HCT116 (cell line): ENCODE results near the gene DYNC2LI1. TPM values are rescaled to one million over a fixed set of nuclear protein-coding genes. Genes with fewer than 3 reads are reported as not detected.

Source experiments
- ATAC-seq: fragments of 200-7000 bp; cut with Tn5 transposase; 2 replicates; pipeline ENCODE4 v1.9.1; 2020; ENCODE audit warnings: mild to moderate bottlenecking, moderate library complexity
- BruUV-seq: library from RNA; stranded (reverse); fragments of 400-500 nt; replicated peaks from 2 replicates; lab custom pipeline; 2021; lab: Mats Ljungman, UMichigan
- CTCF ChIA-PET: fragments of 300-600 bp; sonication (Branson Sonifier 250); formaldehyde crosslinking; loops from one replicate; lab custom pipeline; 2021; ENCODE audit warnings: antibody characterized with exemption; lab: Charles Lee
- POLR2A ChIA-PET: fragments of 300-600, 350-600 bp; sonication (Branson Sonifier 250); formaldehyde crosslinking; loops from one replicate; lab custom pipeline; 2021; ENCODE audit warnings: antibody characterized with exemption; lab: Charles Lee
- RAD21 ChIA-PET, 2 experiments: fragments of 300-600 bp; sonication (Branson Sonifier 250); formaldehyde crosslinking; loops; one replicate each; lab custom pipeline; 2023; ENCODE audit warnings: low total read pairs in 2 of 2; ENCODE audit not compliant: uncharacterized antibody in 2 of 2, unreplicated experiment in 2 of 2, low non-redundant PET in 1 of 2; lab: Charles Lee
- DNase-seq: peaks from one replicate; pipeline ENCODE4 v3.0.0-alpha.2; 2010; ENCODE audit warnings: low read depth, low spot score
- H2AFZ ChIP-seq: fragments of 200-600 bp; shearing (Covaris generic), sonication (generic); 2 replicates; pipeline ENCODE4 v1.6.1; 2017; ENCODE audit warnings: low read depth, mixed run types, mixed read lengths, antibody characterized with exemption, low read length; ENCODE audit not compliant: poor library complexity, severe bottlenecking
- H3K27ac ChIP-seq: 2 replicates; pipeline ENCODE4 v1.5.1; 2012; ENCODE audit warnings: low read depth, low read length
- H3K27me3 ChIP-seq: fragments of 200-600 bp; sonication (generic); 2 replicates; pipeline ENCODE4 v1.6.1; 2016; ENCODE audit warnings: mixed run types, low read length, mixed read lengths; ENCODE audit not compliant: insufficient read depth
- H3K36me3 ChIP-seq, 2 experiments: fragments of 200-500 bp in 1 of 2; fragments of 200-600 bp in 1 of 2; sonication (Bioruptor generic) in 1 of 2; sonication (generic) in 1 of 2; 2 replicates each; pipeline versions ENCODE4 v1.5.1 to v1.6.1; 2014 to 2016; ENCODE audit warnings: low read length in 2 of 2, inconsistent platforms in 1 of 2, mixed read lengths in 1 of 2, mixed run types in 1 of 2; ENCODE audit not compliant: insufficient read depth in 2 of 2, control insufficient read depth in 1 of 2
- H3K4me1 ChIP-seq, 2 experiments: fragments of 200-600 bp in 1 of 2; sonication (generic) in 1 of 2; 2 replicates each; pipeline versions ENCODE4 v1.5.1 to v1.6.1; 2012 to 2017; ENCODE audit warnings: low read length in 2 of 2, inconsistent platforms in 1 of 2, mild to moderate bottlenecking in 1 of 2, mixed read lengths in 1 of 2, mixed run types in 1 of 2, moderate library complexity in 1 of 2; ENCODE audit not compliant: insufficient read depth in 2 of 2, control insufficient read depth in 1 of 2
- H3K4me2 ChIP-seq: fragments of 200-600 bp; sonication (generic); 2 replicates; pipeline ENCODE4 v1.6.1; 2017; ENCODE audit warnings: mixed run types, low read length, mixed read lengths
- H3K4me3 ChIP-seq, 2 experiments: fragments of 200-600 bp in 1 of 2; sonication (generic) in 1 of 2; replicated peaks in 1 of 2; 2 replicates each; pipeline ENCODE4 v1.5.1; 2011 to 2016; ENCODE audit warnings: low read length in 2 of 2, control low read depth in 1 of 2, low read depth in 1 of 2, mild to moderate bottlenecking in 1 of 2, mixed read lengths in 1 of 2, mixed run types in 1 of 2
- H3K79me2 ChIP-seq: fragments of 200-600 bp; sonication (generic); 2 replicates; pipeline ENCODE4 v1.6.1; 2017; ENCODE audit warnings: mild to moderate bottlenecking, mixed run types, low read length, moderate library complexity, mixed read lengths; ENCODE audit not compliant: insufficient read depth
- H3K9ac ChIP-seq: fragments of 200-600 bp; sonication (generic); 2 replicates; pipeline ENCODE4 v1.6.1; 2016; ENCODE audit warnings: low read length, mixed read lengths
- H3K9me2 ChIP-seq: fragments of 200-600 bp; sonication (generic), shearing (Covaris generic); 2 replicates; pipeline ENCODE4 v1.6.1; 2017; ENCODE audit warnings: mixed run types, mild to moderate bottlenecking, moderate library complexity; ENCODE audit not compliant: insufficient read depth
- H3K9me3 ChIP-seq, 2 experiments: fragments of 200-500 bp in 1 of 2; fragments of 200-600 bp in 1 of 2; sonication (Bioruptor generic) in 1 of 2; sonication (generic) in 1 of 2; 2 replicates each; pipeline ENCODE4 v1.6.1; 2014 to 2017; ENCODE audit warnings: low read length in 2 of 2, mixed read lengths in 2 of 2, inconsistent platforms in 1 of 2, low read depth in 1 of 2, mild to moderate bottlenecking in 1 of 2, mixed run types in 1 of 2, moderate library complexity in 1 of 2; ENCODE audit not compliant: control insufficient read depth in 1 of 2, insufficient read depth in 1 of 2
- H4K20me1 ChIP-seq: fragments of 200-600 bp; sonication (generic), shearing (Covaris generic); 2 replicates; pipeline ENCODE4 v1.6.1; 2017; ENCODE audit warnings: mixed run types, mild to moderate bottlenecking, moderate library complexity; ENCODE audit not compliant: insufficient read depth
- CBX3 ChIP-seq: IDR thresholded peaks from 2 replicates; pipeline ENCODE4 v1.6.1; 2012; ENCODE audit warnings: low read depth
- CEBPB ChIP-seq: IDR thresholded peaks from 2 replicates; pipeline ENCODE4 v1.6.1; 2012; ENCODE audit warnings: low read depth
- CTCF ChIP-seq, 3 experiments: fragments of 200-600 bp in 1 of 3; sonication (generic) in 1 of 3; IDR thresholded peaks in 2 of 3; conservative IDR thresholded peaks in 1 of 3; 2 replicates each; pipeline ENCODE4 v1.5.1; 2012 to 2017; ENCODE audit warnings: low read depth in 2 of 3, low read length in 2 of 3, antibody characterized with exemption in 1 of 3, borderline replicate concordance in 1 of 3, control low read depth in 1 of 3, mild to moderate bottlenecking in 1 of 3, mixed read lengths in 1 of 3, mixed run types in 1 of 3, moderate library complexity in 1 of 3; ENCODE audit not compliant: insufficient read depth in 1 of 3
- EGR1 ChIP-seq: IDR thresholded peaks from 2 replicates; pipeline ENCODE4 v1.6.1; 2012; ENCODE audit warnings: low read depth
- EZH2phosphoT487 ChIP-seq: fragments of 200-600 bp; IDR thresholded peaks from 2 replicates; pipeline ENCODE4 v1.6.1; 2018; ENCODE audit warnings: antibody characterized with exemption, borderline replicate concordance
- JUND ChIP-seq: IDR thresholded peaks from 2 replicates; pipeline ENCODE4 v1.6.1; 2012
- MAX ChIP-seq: IDR thresholded peaks from 2 replicates; pipeline ENCODE4 v1.6.1; 2012
- POLR2A ChIP-seq: IDR thresholded peaks from 2 replicates; pipeline ENCODE4 v1.7.0; 2011; ENCODE audit warnings: borderline replicate concordance; ENCODE audit not compliant: insufficient read depth, insufficient read length; ENCODE audit errors: extremely low read depth
- REST ChIP-seq: IDR thresholded peaks from 2 replicates; pipeline ENCODE4 v1.6.1; 2012; ENCODE audit warnings: low read depth
- SIN3A ChIP-seq: IDR thresholded peaks from 2 replicates; pipeline ENCODE4 v1.6.1; 2012; ENCODE audit warnings: low read depth
- SP1 ChIP-seq: IDR thresholded peaks from 2 replicates; pipeline ENCODE4 v1.6.1; 2012; ENCODE audit warnings: low read depth
- SRF ChIP-seq: IDR thresholded peaks from 2 replicates; pipeline ENCODE4 v1.6.1; 2012; ENCODE audit warnings: low read depth
- TCF7L2 ChIP-seq: IDR thresholded peaks from 2 replicates; pipeline ENCODE4 v1.7.0; 2011; ENCODE audit warnings: borderline replicate concordance, inconsistent platforms; ENCODE audit not compliant: insufficient read depth, insufficient read length; ENCODE audit errors: extremely low read depth
- ZBTB33 ChIP-seq: IDR thresholded peaks from 2 replicates; pipeline ENCODE4 v1.6.1; 2011; ENCODE audit warnings: mild to moderate bottlenecking, low read length, moderate library complexity; ENCODE audit not compliant: insufficient replicate concordance; ENCODE audit errors: extremely low read depth
- ZFX ChIP-seq: fragments of 450-650 bp; IDR thresholded peaks from 2 replicates; pipeline ENCODE4 v1.6.1; 2017
- ZNF274 ChIP-seq: fragments of 200-500 bp; sonication (Bioruptor generic); IDR thresholded peaks from 2 replicates; pipeline ENCODE4 v1.6.1; 2014; ENCODE audit warnings: mild to moderate bottlenecking, low read depth, low read length, inconsistent platforms
- intact Hi-C: fragments of 100-400 bp; cut with micrococcal nuclease; formaldehyde crosslinking; loops from 2 replicates; pipeline ENCODE4 v1.10.0; 2022
- total RNA-seq: library from RNA; stranded (reverse); gene quantifications from one replicate; pipeline ENCODE4 v1.2.1, GENCODE V29; 2021; ENCODE audit not compliant: unreplicated experiment

Gene DYNC2LI1
- total RNA-seq, 1 experiment from 2014 or later: 16.7 TPM

GRCh38 chr2:43773876-43774613 lies at the start of gene DYNC2LI1 (continued):
- no peak for TF ChIP-seq ZBTB33
- TF ChIP-seq EGR1: peak; percentile 67; the same call in 1 of the 2 replicates
- no peak for TF ChIP-seq JUND
- peak; percentile 39; the same call in 1 of the 2 replicates for TF ChIP-seq SP1

- no TSS peak for BruUV-seq
- DNase-seq (no peak), ATAC-seq (no peak)
- Histone ChIP-seq H3K9ac (no peak overlapping the region), H3K79me2 (no peaks in the 10 kb centered on the region), H3K9me3 (no peaks in the 10 kb centered on the region), H3K27me3 (no peaks in the 10 kb centered on the region), H2AFZ (no peak overlapping the region), H3K4me2 (no peak overlapping the region), H3K9me2 (no peaks in the 10 kb centered on the region), H4K20me1 (no peaks in the 10 kb centered on the region), H3K4me1 (peaks cover 5 to 8% of the 10 kb centered on the region in 2 experiments; a peak in 3 of 4 replicates), H3K36me3 (no peaks in the 10 kb centered on the region), H3K27ac (no peak overlapping the region), H3K4me3 (no peak overlapping the region)
- ChIA-PET RAD21 (no interaction called here), POLR2A (no interaction called here), CTCF (no interaction called here)
- intact Hi-C loops: no loop called here
- no peak for TF ChIP-seq SP1
- no peak for TF ChIP-seq CTCF (IDR thresholded peaks at IDR 0.05 in 2 of 3, conservative IDR thresholded peaks at IDR 0.05 in 1 of 3; ENCODE audit: borderline replicate concordance in 1 of 3, insufficient read depth in 1 of 3, low read depth in 2 of 3, low read length in 2 of 3)
- TF ChIP-seq TCF7L2: no peak
- no peak for TF ChIP-seq MAX
- no peak for TF ChIP-seq POLR2A
- TF ChIP-seq ZNF274: no peak
- no peak for TF ChIP-seq CBX3
- no peak for TF ChIP-seq SRF
- TF ChIP-seq ZFX: no peak
- TF ChIP-seq REST: no peak
- TF ChIP-seq EZH2phosphoT487: no peak
- TF ChIP-seq CEBPB: no peak
- no peak for TF ChIP-seq SIN3A
Measured at GRCh38 chr2:43724728-43725526, 48.9 kb upstream of the DYNC2LI1 start.
